Suprapubic skin (tissue), 4 donors: ENCODE data around the gene ABCC5.
A peak's percentile ranks its signal among the peaks of the same experiment; 100 is the strongest.

Experiments
- EP300 ChIP-seq: sonication (generic); formaldehyde crosslinking; IDR thresholded peaks from one replicate; pipeline ENCODE4 v1.6.1; 2017; ENCODE audit warnings: antibody characterized with exemption
- POLR2A ChIP-seq, 2 donors: fragments of 450-650 bp; IDR thresholded peaks; one replicate each; pipeline ENCODE4 v1.6.1; 2017; ENCODE audit warnings: antibody characterized with exemption in 2 of 2, mild to moderate bottlenecking in 2 of 2, moderate library complexity in 2 of 2
- POLR2AphosphoS5 ChIP-seq, 3 donors: sonication (generic); formaldehyde crosslinking; IDR thresholded peaks; one replicate each; pipeline ENCODE4 v1.6.1; 2017; ENCODE audit warnings: antibody characterized with exemption in 3 of 3
- TF ChIP-seq, protein P1 (sequence below), 2 donors: fragments of 200-600 bp in 1 of 2; fragments of 450-650 bp in 1 of 2; sonication (generic) in 1 of 2; IDR thresholded peaks; one replicate each; pipeline ENCODE4 v1.5.1; 2016 to 2019; ENCODE audit warnings: antibody characterized with exemption in 2 of 2, mild to moderate bottlenecking in 1 of 2, moderate library complexity in 1 of 2

- TF ChIP-seq, protein P1, sequence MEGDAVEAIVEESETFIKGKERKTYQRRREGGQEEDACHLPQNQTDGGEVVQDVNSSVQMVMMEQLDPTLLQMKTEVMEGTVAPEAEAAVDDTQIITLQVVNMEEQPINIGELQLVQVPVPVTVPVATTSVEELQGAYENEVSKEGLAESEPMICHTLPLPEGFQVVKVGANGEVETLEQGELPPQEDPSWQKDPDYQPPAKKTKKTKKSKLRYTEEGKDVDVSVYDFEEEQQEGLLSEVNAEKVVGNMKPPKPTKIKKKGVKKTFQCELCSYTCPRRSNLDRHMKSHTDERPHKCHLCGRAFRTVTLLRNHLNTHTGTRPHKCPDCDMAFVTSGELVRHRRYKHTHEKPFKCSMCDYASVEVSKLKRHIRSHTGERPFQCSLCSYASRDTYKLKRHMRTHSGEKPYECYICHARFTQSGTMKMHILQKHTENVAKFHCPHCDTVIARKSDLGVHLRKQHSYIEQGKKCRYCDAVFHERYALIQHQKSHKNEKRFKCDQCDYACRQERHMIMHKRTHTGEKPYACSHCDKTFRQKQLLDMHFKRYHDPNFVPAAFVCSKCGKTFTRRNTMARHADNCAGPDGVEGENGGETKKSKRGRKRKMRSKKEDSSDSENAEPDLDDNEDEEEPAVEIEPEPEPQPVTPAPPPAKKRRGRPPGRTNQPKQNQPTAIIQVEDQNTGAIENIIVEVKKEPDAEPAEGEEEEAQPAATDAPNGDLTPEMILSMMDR (IDR thresholded peaks at IDR 0.05), result peak; percentile 85 to 95
- TF ChIP-seq POLR2A (IDR thresholded peaks at IDR 0.05) (no peak), POLR2AphosphoS5 (IDR thresholded peaks at IDR 0.05) (no peak), EP300 (no peak)
Observed at GRCh38 chr3:184016811-184017671, 643 bp downstream of the ABCC5 start.
